ENCODE measurements around the gene KIF14.
"Not testable (repeated sequence)": the region's sequence is repeated elsewhere in the genome, so short reads cannot be mapped to it uniquely, and the experiment has no call there.

The KIF14 gene

DNA sequence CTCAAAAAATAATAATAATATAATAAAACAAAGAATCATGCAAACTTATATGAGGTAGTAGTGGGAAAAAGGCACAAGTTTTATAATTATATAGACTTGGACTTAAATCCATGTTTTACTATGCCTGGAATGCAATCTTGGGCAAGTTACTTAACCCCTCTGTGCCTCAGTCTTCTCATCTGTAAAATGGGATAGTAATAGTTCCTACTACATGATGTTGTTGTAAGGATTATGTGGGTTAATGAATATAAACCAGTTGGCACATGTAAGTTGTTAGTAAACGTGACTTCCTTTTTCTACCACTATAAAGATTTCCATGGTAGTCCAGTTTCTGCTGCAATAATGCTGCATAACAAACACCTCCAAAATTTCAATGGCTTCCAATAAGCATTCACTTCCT lies 10.8 kb upstream of the KIF14 start:
- peaks cover 55% of the 10 kb centered on the region for H3K27me3 ChIP-seq (ENCODE audit: control insufficient read depth, low read length)
- peaks cover 12% of the 10 kb centered on the region; the same call in 1 of the 2 replicates for H4K20me1 ChIP-seq (ENCODE audit: control insufficient read depth, insufficient read depth, low read depth, low read length)
- H3K9me2 ChIP-seq (replicated peaks; ENCODE audit: control insufficient read depth, low read length), result no peaks in the 10 kb centered on the region
- H3K9me3 ChIP-seq (ENCODE audit: control insufficient read depth, insufficient read depth, low read length), result no peaks in the 10 kb centered on the region
- H3K36me3 ChIP-seq (ENCODE audit: control insufficient read depth, low read length), result no peaks in the 10 kb centered on the region
- no peak overlapping the region for H3K4me2 ChIP-seq (ENCODE audit: low read length)
- peaks cover 6% of the 10 kb centered on the region; the same call in 1 of the 2 replicates for H3F3A ChIP-seq (ENCODE audit: control insufficient read depth, insufficient read depth)
- TF ChIP-seq EZH2phosphoT487 (IDR thresholded peaks at IDR 0.05; ENCODE audit: borderline replicate concordance, low read length) (no peak), CTCF (IDR thresholded peaks at IDR 0.05; ENCODE audit: low read depth, low read length, poor library complexity, severe bottlenecking) (no peak)
- no peaks in the 10 kb centered on the region for H3K79me2 ChIP-seq (ENCODE audit: control insufficient read depth, low read length)
- peaks cover 15% of the 10 kb centered on the region for H3K4me1 ChIP-seq (ENCODE audit: control insufficient read depth, low read length)
- H3K27ac ChIP-seq (ENCODE audit: low read depth, low read length), result no peak overlapping the region
- no peak overlapping the region for H3K4me3 ChIP-seq (ENCODE audit: low read length)

DNA sequence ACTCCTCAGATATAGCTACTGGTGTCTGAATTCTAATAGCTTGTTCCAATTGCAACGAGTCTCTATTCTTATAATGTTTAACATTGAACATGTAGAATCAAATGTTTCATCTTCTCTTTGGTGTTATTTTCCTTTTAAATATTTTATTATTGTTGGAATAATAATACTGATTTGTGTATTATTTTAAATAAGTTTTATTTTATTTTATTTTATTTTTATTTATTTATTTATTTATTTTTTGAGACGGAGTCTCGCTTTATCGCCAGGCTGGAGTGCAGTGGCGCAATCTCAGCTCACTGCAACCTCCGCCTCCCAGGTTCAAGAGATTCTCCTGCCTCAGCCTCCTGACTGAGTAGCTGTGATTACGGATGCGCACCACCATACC lies 10.0 kb upstream of the KIF14 start:
- H3K79me2 ChIP-seq (ENCODE audit: control insufficient read depth, low read length); H3K4me2 ChIP-seq (ENCODE audit: low read length); H3K9me3 ChIP-seq (ENCODE audit: control insufficient read depth, insufficient read depth, low read length); H3K36me3 ChIP-seq (ENCODE audit: control insufficient read depth, low read length); H3K9me2 ChIP-seq (replicated peaks; ENCODE audit: control insufficient read depth, low read length); H3K27ac ChIP-seq (ENCODE audit: low read depth, low read length); H3K4me3 ChIP-seq (ENCODE audit: low read length); H3F3A ChIP-seq (ENCODE audit: control insufficient read depth, insufficient read depth): not testable (repeated sequence)
- Histone ChIP-seq H3K4me1 (ENCODE audit: control insufficient read depth, low read length) (peaks cover 15% of the 10 kb centered on the region), H4K20me1 (ENCODE audit: control insufficient read depth, insufficient read depth, low read depth, low read length) (peaks cover 12% of the 10 kb centered on the region; the same call in 1 of the 2 replicates), H3K27me3 (ENCODE audit: control insufficient read depth, low read length) (peaks cover 59% of the 10 kb centered on the region)

DNA sequence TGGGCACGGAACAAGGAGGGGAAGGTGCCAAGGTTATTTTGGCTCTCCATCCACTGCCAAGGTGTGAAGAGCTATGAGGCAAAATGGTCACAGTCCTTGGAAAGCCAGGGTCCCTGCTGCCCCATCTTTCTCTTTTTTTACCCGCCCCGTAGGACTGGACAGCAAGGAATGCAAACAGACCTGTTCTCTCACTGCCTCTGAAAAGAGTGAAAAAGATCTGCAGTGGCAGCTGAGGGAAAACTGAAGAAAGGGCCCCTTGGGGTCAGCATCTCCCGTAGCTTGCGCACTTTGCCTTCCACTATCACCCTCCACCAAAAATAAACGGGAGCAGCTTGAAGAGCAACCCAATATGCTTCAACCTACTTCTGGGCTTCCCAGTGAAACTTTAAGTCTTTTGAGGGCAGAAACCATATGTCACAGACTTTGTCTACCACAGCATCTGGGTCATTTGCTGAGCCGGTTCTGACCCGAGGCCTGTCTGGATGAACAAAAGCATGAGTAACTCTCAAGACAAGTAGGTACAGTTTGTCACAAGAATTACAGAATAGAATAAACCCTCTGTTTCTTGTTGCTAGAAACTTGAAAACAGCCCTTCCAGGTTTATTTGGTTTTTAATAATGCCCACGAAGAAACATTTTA lies 9.4 kb upstream of the KIF14 start:
- Histone ChIP-seq H3K36me3 (ENCODE audit: control insufficient read depth, low read length) (no peaks in the 10 kb centered on the region), H3K9me3 (ENCODE audit: control insufficient read depth, insufficient read depth, low read length) (no peaks in the 10 kb centered on the region), H3K79me2 (ENCODE audit: control insufficient read depth, low read length) (no peaks in the 10 kb centered on the region), H3K4me2 (ENCODE audit: low read length) (no peak overlapping the region), H3K27ac (ENCODE audit: low read depth, low read length) (no peak overlapping the region), H3F3A (ENCODE audit: control insufficient read depth, insufficient read depth) (peaks cover 6% of the 10 kb centered on the region; the same call in 1 of the 2 replicates), H4K20me1 (ENCODE audit: control insufficient read depth, insufficient read depth, low read depth, low read length) (peaks cover 12% of the 10 kb centered on the region; the same call in 1 of the 2 replicates), H3K27me3 (ENCODE audit: control insufficient read depth, low read length) (peaks cover 64% of the 10 kb centered on the region), H3K4me3 (ENCODE audit: low read length) (no peak overlapping the region), H3K4me1 (ENCODE audit: control insufficient read depth, low read length) (peaks cover 15% of the 10 kb centered on the region), H3K9me2 (replicated peaks; ENCODE audit: control insufficient read depth, low read length) (no peaks in the 10 kb centered on the region)
- no peak for TF ChIP-seq EZH2phosphoT487 (IDR thresholded peaks at IDR 0.05; ENCODE audit: borderline replicate concordance, low read length)
- TF ChIP-seq CTCF (IDR thresholded peaks at IDR 0.05; ENCODE audit: low read depth, low read length, poor library complexity, severe bottlenecking), result no peak

DNA sequence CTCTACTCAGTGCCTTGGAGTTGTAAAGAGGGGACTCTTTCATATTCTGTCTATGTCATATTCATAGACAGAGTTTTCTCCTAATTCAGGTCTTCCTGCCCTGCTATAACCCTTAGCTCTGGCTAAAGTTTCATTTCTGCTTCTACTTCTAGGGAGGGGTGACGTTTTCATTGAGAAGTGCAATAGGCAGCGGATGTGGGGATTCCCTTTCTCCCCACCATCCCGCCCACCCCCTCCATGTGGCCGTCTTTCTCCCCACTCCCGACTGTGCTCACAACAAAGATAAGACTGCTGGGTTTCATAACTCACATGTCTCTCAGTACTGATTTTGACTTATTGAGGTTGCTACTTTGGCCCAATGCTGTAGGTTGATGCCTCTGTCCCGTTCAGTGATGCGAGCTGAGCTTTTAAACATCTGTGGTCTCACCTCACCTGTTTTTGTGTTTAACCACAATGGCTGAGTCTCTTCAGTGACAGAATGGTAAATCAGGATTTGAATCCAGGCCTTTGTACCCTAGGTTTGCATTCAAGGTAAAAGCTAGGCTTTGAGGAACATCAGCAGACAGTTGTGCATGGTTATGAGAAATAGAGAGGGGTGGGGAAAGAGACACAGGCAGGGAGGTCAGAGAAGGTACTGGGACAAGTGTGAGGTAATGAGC lies 7.8 kb upstream of the KIF14 start:
- Histone ChIP-seq H3K27ac (ENCODE audit: low read depth, low read length) (no peak overlapping the region), H3K9me3 (ENCODE audit: control insufficient read depth, insufficient read depth, low read length) (no peaks in the 10 kb centered on the region), H3K4me2 (ENCODE audit: low read length) (peak overlapping the region; percentile 53), H3K4me3 (ENCODE audit: low read length) (peak overlapping the region; percentile 14; the same call in 1 of the 2 replicates), H3K36me3 (ENCODE audit: control insufficient read depth, low read length) (no peaks in the 10 kb centered on the region), H3K9me2 (replicated peaks; ENCODE audit: control insufficient read depth, low read length) (no peaks in the 10 kb centered on the region), H3K27me3 (ENCODE audit: control insufficient read depth, low read length) (peaks cover 59% of the 10 kb centered on the region), H3K79me2 (ENCODE audit: control insufficient read depth, low read length) (no peaks in the 10 kb centered on the region), H3F3A (ENCODE audit: control insufficient read depth, insufficient read depth) (peaks cover 6% of the 10 kb centered on the region; the same call in 1 of the 2 replicates), H4K20me1 (ENCODE audit: control insufficient read depth, insufficient read depth, low read depth, low read length) (peaks cover 12% of the 10 kb centered on the region; the same call in 1 of the 2 replicates), H3K4me1 (ENCODE audit: control insufficient read depth, low read length) (peaks cover 15% of the 10 kb centered on the region)
- TF ChIP-seq EZH2phosphoT487 (IDR thresholded peaks at IDR 0.05; ENCODE audit: borderline replicate concordance, low read length) (no peak), CTCF (IDR thresholded peaks at IDR 0.05; ENCODE audit: low read depth, low read length, poor library complexity, severe bottlenecking) (no peak)

Data from DOHH2 (cell line).